CD4-positive, alpha-beta T cell treated with Interleukin-6 for 4 hours (primary cell): ENCODE data around the gene IFT25.
"Not testable (repeated sequence)": the region's sequence is repeated elsewhere in the genome, so short reads cannot be mapped to it uniquely, and the experiment has no call there.

ENCODE experiments used
- DNase-seq: peaks from one replicate; pipeline ENCODE4 v3.0.0-alpha.2; 2020; ENCODE audit warnings: mixed read lengths

Gene IFT25

DNA sequence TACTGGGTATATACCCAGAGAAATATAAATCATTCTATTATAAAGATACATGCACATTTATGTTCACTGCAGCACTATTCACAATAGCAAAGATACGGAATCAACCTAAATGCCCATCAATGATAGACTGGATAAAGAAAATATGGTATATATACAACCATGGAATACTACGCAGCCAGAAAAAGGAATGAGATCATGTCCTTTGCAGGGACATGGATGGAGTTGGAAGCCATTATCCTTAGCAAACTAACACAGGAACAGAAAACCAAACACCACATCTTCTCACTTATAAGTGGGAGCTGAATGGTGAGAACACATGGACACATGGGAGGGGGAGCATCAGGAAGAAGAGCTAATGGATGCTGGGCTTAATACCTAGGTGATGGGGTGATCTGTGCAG, 63.6 kb downstream of the IFT25 start:
- not testable (repeated sequence) for DNase-seq

DNA sequence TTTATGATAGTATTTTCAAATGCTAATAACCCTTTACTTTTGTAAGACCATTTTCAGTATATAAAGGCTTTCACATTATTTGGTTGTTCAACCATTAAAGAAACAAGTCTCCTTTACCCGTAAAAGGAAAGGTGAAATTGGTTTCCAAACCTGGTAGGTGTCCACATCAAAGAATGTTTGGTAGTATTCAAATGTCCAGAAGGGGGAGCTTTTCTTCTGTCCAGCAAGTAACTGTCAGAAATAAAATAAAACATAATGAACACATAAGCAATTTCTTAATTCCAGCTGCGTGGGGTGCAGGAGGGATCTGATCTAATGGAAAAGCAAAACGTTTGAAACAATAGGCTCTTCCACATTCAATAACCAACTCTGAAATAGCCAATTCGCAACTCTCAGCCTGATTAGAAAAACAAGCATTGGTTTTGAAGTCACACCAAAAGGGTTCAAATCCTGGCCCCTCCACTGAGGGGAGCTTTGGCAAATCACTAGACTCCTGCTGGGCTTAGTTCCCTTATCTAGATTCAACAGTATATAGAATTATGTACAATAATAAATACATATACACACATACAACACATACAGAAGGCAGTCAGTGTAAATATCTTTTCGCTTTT, 66.9 kb downstream of the IFT25 start:
- no peak for DNase-seq

DNA sequence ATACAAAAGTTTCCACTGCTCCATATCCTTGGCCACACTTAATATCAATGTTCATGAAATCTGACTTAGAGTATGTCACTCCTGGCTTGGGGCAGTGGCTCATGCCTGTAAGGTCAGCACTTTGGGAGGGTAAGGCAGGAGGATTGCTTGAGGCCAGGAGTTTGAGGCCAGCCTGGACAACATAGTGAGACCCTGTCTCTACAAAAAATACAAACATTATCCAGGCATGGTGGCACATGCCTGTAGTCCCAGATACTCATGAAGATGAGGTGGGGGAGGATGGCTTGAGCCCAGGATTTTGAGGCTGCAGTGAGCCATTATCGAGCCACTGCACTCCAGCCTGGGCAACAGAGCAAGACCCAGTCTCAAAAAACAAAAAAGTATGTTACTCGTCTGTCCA, 70.3 kb downstream of the IFT25 start:
- not testable (repeated sequence) for DNase-seq

DNA sequence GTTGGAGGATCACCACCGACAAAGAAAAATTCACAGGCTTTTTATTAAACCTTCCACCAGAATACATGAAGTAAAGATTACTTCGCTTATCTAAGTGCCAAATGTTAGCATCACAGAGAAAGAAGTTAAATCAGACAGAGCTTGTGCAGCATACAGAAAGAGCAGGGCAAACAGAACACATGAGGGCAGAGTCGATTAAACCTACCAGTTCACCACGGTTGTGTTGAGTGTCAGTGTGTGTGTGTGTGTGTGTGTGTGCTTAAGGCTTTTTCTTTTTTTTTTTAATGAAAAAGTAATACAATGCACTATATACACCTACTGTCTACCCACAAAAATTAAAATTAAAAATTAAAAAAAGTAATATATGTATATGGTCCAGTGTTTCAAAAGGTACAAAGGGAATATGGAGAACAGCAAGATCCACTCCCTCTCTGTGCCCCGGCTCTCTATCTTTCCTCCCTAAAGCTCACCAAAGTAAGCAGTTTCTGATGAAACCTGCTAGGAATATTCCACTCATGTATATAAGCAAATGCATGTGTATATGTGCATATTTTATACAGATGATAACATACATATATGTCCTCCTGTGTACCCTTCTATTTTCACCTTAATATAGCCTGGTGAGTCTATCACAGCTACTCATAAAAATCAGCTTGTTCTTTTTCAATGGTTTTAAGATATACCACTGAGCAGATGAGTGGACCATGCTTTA, 73.6 kb downstream of the IFT25 start:
- no peak for DNase-seq
